IgD-negative memory B cell (primary cell): ENCODE data around the gene DMC1. TPM values are rescaled to one million over a fixed set of nuclear protein-coding genes. Genes with fewer than 3 reads are reported as not detected.

ENCODE experiments used
- H3K27ac Mint-ChIP-seq, 3 donors: one replicate each; pipeline ENCODE4 v1.8.0; 2020 to 2022; ENCODE audit warnings: mild to moderate bottlenecking in 3 of 3, mixed read lengths in 3 of 3, moderate library complexity in 1 of 3
- H3K27me3 Mint-ChIP-seq: one replicate; pipeline ENCODE4 v1.8.0; 2021; ENCODE audit warnings: mixed read lengths
- H3K36me3 Mint-ChIP-seq: one replicate; pipeline ENCODE4 v1.8.0; 2020; ENCODE audit warnings: mild to moderate bottlenecking, mixed read lengths
- H3K4me1 Mint-ChIP-seq, 3 donors: one replicate each; pipeline ENCODE4 v1.8.0; 2020 to 2022; ENCODE audit warnings: mixed read lengths in 3 of 3, mild to moderate bottlenecking in 1 of 3
- H3K4me3 Mint-ChIP-seq, 4 donors: one replicate each; pipeline ENCODE4 v1.8.0; 2020 to 2022; ENCODE audit warnings: mild to moderate bottlenecking in 4 of 4, mixed read lengths in 4 of 4, moderate library complexity in 3 of 4
- H3K9me3 Mint-ChIP-seq, 3 donors: one replicate each; pipeline ENCODE4 v1.8.0; 2020 to 2021; ENCODE audit warnings: mixed read lengths in 3 of 3, mild to moderate bottlenecking in 1 of 3
- polyA plus RNA-seq: library from polyadenylated mRNA; unstranded; fragments of 300-500 nt; fragmentation: Illumina TruSeq; gene quantifications from one replicate; pipeline ENCODE4 v1.2.3, GENCODE V29; 2021

DMC1 gene
- polyA plus RNA-seq, 1 donor from 2014 or later = not detected

- peak overlapping the region in 1 of 3 donors; percentile 14 for H3K27ac Mint-ChIP-seq
- peaks cover 5 to 6% (median 5%) of the 10 kb centered on the region in 3 donors for H3K4me1 Mint-ChIP-seq
- H3K27me3 Mint-ChIP-seq = no peaks in the 10 kb centered on the region
- H3K36me3 Mint-ChIP-seq = no peaks in the 10 kb centered on the region
- peak overlapping the region in 1 of 4 donors; percentile 24 for H3K4me3 Mint-ChIP-seq
- no peaks in the 10 kb centered on the region for H3K9me3 Mint-ChIP-seq
Observed at GRCh38 chr22:38531251-38531938, 38.6 kb downstream of the DMC1 start.

GRCh38 chr22:38524429-38524828 lies 45.6 kb downstream of the DMC1 start:
- Mint-ChIP-seq H3K27ac (no peak overlapping the region), H3K4me3 (no peak overlapping the region), H3K36me3 (no peaks in the 10 kb centered on the region), H3K4me1 (no peaks in the 10 kb centered on the region), H3K27me3 (peaks cover 2% of the 10 kb centered on the region), H3K9me3 (no peaks in the 10 kb centered on the region)

GRCh38 chr22:38523479-38523878 lies 46.5 kb downstream of the DMC1 start:
- Mint-ChIP-seq H3K27ac (no peak overlapping the region), H3K4me1 (no peaks in the 10 kb centered on the region), H3K36me3 (no peaks in the 10 kb centered on the region), H3K9me3 (no peaks in the 10 kb centered on the region), H3K4me3 (no peak overlapping the region), H3K27me3 (peaks cover 2% of the 10 kb centered on the region)

DNA sequence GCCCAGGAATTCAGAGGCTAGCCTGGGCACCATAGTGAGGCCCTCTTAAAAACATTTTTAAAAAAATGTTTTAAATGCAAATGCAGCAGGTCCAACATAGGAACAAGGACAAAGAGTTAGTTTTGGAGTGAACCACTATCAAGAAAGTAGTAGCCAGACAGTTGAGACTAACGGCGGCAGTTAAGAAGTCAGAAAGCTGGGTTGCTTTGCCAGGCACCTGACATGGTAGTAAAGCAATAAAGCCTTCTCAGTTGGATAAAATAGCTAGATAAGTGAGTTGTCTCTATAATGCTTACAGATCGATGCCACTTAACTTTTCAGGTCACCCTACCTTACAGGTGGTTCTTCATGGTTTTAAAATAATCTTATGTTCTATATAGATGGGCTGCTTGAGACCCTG lies 47.0 kb downstream of the DMC1 start:
- H3K27ac Mint-ChIP-seq = no peak overlapping the region
- peaks cover 2% of the 10 kb centered on the region for H3K27me3 Mint-ChIP-seq
- H3K4me1 Mint-ChIP-seq = no peaks in the 10 kb centered on the region
- H3K4me3 Mint-ChIP-seq = no peak overlapping the region
- no peaks in the 10 kb centered on the region for H3K9me3 Mint-ChIP-seq
- H3K36me3 Mint-ChIP-seq = no peaks in the 10 kb centered on the region

- Mint-ChIP-seq H3K4me3 (no peak overlapping the region), H3K27me3 (peaks cover 2% of the 10 kb centered on the region), H3K4me1 (no peaks in the 10 kb centered on the region), H3K9me3 (no peaks in the 10 kb centered on the region), H3K27ac (no peak overlapping the region), H3K36me3 (no peaks in the 10 kb centered on the region)
Observed at GRCh38 chr22:38519453-38520250, 50.3 kb downstream of the DMC1 start.

- Mint-ChIP-seq H3K27ac (no peak overlapping the region), H3K9me3 (no peaks in the 10 kb centered on the region), H3K4me3 (no peak overlapping the region), H3K36me3 (no peaks in the 10 kb centered on the region), H3K4me1 (no peaks in the 10 kb centered on the region), H3K27me3 (no peaks in the 10 kb centered on the region)
Observed at GRCh38 chr22:38518620-38519019, 51.4 kb downstream of the DMC1 start.

DNA sequence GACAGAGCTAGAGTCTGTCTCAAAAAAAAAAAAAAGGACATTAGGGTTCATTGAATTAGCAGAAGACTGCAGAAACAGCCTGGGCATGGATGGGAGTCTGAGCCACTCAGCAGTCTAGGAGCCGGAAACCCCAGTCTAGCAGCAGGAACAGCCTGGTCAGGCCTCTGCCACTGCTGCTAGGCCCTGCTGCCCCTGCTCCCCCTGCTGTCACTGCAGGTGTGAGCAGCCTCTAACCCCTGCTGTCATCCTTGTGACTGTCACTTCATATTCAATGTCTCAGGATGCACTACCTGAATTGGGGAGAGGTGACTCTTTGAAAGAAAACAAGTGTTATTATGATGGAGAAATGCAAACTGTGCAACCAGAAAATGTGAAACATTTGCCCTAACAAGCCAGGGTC lies 56.9 kb downstream of the DMC1 start:
- Mint-ChIP-seq H3K27ac (no peak overlapping the region), H3K9me3 (no peaks in the 10 kb centered on the region), H3K27me3 (no peaks in the 10 kb centered on the region), H3K4me1 (peaks cover 0 to 6% (median 3%) of the 10 kb centered on the region in 3 donors), H3K4me3 (no peak overlapping the region), H3K36me3 (peaks cover 5% of the 10 kb centered on the region)

DNA sequence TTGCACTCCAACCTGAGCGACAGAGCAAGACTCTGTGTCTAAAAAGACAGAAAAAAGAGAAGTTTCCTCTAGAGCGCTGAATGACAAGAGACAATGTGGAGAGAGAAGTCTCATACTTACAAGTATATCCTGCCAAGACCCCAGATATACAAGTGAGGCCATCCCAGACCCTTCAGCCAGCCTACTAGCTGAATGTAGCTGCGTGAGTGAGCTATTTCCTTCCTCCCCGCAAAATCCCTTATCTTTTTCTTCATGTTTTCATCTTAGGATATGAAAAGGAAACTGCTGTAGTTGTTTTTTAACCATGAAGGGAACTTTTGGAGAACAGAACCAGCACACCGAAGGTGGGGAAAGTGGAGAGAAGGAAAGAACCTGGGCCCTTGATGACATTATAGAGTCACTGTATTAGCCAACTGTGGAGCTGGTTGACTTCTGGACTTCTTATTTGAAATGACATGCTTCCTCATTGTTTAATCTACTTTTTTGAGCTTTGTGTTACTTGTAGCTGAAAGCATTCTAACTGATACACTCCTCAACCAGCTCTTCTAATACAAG lies 59.5 kb downstream of the DMC1 start:
- H3K27me3 Mint-ChIP-seq = no peaks in the 10 kb centered on the region
- peaks cover 5% of the 10 kb centered on the region for H3K36me3 Mint-ChIP-seq
- no peak overlapping the region for H3K27ac Mint-ChIP-seq
- H3K4me3 Mint-ChIP-seq = no peak overlapping the region
- no peaks in the 10 kb centered on the region for H3K9me3 Mint-ChIP-seq
- H3K4me1 Mint-ChIP-seq = peaks cover 9 to 12% (median 10%) of the 10 kb centered on the region in 3 donors

GRCh38 chr22:38506118-38506962 lies 63.6 kb downstream of the DMC1 start, which contains the start of gene DDX17:
TSS of gene DDX17 (minus strand) at chr22:38506311.
- H3K9me3 Mint-ChIP-seq = no peaks in the 10 kb centered on the region
- H3K4me1 Mint-ChIP-seq = peaks cover 37 to 42% (median 40%) of the 10 kb centered on the region in 3 donors
- H3K36me3 Mint-ChIP-seq = peaks cover 5% of the 10 kb centered on the region

GRCh38 chr22:38505541-38506117 lies 64.4 kb downstream of the DMC1 start:
- Mint-ChIP-seq H3K4me3 (peak overlapping the region; percentile 97 to 100 (median 99)), H3K9me3 (no peaks in the 10 kb centered on the region), H3K4me1 (peaks cover 43 to 46% (median 44%) of the 10 kb centered on the region in 3 donors), H3K36me3 (peaks cover 5% of the 10 kb centered on the region), H3K27me3 (no peaks in the 10 kb centered on the region), H3K27ac (peak overlapping the region; percentile 99 to 100 (median 100))

More at GRCh38 chr22:38506118-38506962, 63.6 kb downstream of the DMC1 start, which contains the start of gene DDX17:
- Mint-ChIP-seq H3K4me3 (peak within 1 kb of the TSS; percentile 97 to 100 (median 99)), H3K27ac (peak within 1 kb of the TSS; percentile 99 to 100 (median 100)), H3K27me3 (no peaks in the 10 kb centered on the region)

DNA sequence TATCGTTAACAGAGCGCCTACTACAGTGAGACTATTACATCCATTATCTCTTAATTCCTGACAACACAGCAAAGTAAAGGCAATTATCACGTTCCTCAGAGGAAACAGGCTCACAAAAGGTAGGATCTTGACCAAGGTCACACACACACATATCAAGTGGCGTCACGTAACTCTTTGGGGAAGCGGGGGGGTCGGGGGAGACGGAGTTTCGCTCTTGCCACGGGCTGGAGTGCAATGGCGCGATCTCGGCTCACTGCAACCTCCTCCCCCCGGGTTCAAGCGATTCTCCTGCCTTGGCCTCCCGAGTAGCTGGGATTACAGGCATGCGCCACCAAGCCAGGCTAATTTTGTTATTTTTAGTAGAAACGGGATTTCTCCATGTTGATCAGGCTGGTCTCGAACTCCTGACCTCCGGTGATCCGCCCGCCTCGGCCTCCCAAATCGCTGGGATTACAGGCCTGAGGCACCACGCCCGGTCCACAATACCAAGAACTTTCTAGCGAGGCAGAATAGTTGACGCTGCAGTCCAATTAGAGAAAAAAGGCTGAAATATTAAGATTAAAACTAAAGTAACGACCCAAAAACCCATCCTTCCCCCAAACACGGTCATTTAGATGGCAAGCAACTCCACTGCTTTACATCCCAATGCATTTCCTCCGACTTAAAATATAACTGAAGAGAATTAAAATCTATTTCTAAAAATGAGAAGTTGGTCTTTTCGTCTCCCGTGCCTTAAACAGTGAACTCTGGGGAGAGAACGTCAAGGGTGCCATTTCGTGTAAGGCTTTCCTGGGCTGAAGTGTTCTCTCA lies 65.0 kb downstream of the DMC1 start:
- H3K9me3 Mint-ChIP-seq = no peaks in the 10 kb centered on the region
- peak overlapping the region; percentile 93 to 98 (median 96) for H3K4me3 Mint-ChIP-seq
- peaks cover 43 to 49% (median 44%) of the 10 kb centered on the region in 3 donors for H3K4me1 Mint-ChIP-seq
- H3K36me3 Mint-ChIP-seq = peaks cover 5% of the 10 kb centered on the region
- H3K27ac Mint-ChIP-seq = peak overlapping the region; percentile 98 to 100 (median 100)
- no peaks in the 10 kb centered on the region for H3K27me3 Mint-ChIP-seq

DNA sequence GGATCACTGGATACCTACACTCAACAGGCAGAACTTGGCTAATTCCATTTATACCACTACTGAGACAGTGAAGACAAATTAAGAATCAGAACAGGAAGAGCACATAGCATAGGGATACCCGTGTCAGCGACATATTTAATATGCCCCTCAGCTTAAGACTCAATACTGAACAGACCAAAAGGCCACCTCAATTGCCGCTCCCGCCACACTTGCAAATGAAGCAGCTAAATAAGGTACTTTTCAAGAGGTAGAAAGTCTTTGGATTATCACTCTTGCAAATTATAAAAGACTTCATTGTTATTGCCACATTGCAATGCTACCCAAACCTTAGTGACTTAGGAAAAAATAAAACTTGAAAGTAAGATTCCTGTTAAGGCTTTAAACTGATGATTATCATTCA lies 67.0 kb downstream of the DMC1 start:
- Mint-ChIP-seq H3K4me3 (peak overlapping the region; percentile 93 to 98 (median 96)), H3K36me3 (peaks cover 2% of the 10 kb centered on the region), H3K4me1 (peaks cover 44 to 47% (median 45%) of the 10 kb centered on the region in 3 donors), H3K9me3 (no peaks in the 10 kb centered on the region), H3K27ac (peak overlapping the region in 2 of 3 donors; percentile 42 to 98), H3K27me3 (no peaks in the 10 kb centered on the region)

DNA sequence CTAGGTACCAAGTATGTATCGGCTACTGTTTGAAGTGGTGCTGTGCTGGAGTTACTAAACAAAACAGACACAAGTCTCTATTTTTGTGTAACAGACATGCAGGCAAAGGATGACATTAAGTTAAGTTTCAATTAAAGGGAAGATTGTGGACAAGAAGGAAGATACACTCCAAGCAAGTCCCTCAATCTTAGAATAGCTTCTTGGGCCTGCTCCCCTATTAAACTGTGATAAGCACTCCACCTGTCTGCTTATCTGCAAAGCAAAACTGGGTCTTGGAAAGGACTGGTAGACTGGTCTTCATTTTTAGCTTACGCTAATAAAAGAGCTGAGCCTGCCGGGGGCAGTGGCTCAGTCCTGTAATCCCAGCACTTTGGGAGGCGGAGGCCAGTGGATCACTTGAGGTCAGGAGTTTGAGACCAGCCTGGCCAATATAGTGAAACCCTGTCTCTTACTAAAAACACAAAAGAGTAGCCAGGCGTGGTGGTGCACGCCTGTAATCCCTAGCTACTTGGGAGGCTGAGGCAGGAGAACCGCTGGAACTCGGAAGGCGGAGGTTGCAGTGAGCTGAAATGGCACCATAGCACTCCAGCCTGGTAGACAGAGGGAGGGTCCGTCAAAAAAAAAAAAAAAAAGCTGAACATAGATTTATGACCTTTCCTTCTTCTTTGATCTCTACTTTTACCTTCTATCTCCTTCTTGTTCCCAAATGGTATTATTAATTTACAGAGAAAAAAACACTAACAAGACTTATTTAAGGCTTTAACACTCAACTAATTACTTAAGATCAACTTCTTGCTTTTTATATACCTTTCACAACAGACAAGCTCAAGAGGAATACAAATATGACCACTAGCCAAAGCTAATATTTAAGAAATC lies 67.9 kb downstream of the DMC1 start:
- Mint-ChIP-seq H3K27me3 (no peaks in the 10 kb centered on the region), H3K36me3 (peaks cover 2% of the 10 kb centered on the region)

More for the DNA sequence above, 67.9 kb downstream of the DMC1 start:
- no peaks in the 10 kb centered on the region for H3K9me3 Mint-ChIP-seq
- peaks cover 44 to 47% (median 45%) of the 10 kb centered on the region in 3 donors for H3K4me1 Mint-ChIP-seq
- peak overlapping the region; percentile 93 to 98 (median 96) for H3K4me3 Mint-ChIP-seq
- peak overlapping the region in 1 of 3 donors; percentile 98 for H3K27ac Mint-ChIP-seq
